IPS-20b (cell line): Measurements from ENCODE around the gene ALG12.

Experiments
- H3K27ac ChIP-seq: one replicate; pipeline ENCODE4 v1.5.1; 2013; ENCODE audit warnings: low read length
- H3K27me3 ChIP-seq: 2 replicates; pipeline ENCODE4 v1.6.1; 2013; ENCODE audit warnings: mild to moderate bottlenecking, low read length, inconsistent platforms; ENCODE audit not compliant: insufficient read depth
- H3K36me3 ChIP-seq: 2 replicates; pipeline ENCODE4 v1.6.1; 2013; ENCODE audit warnings: low read depth, mild to moderate bottlenecking, inconsistent platforms, low read length, moderate library complexity; ENCODE audit not compliant: insufficient read depth
- H3K4me1 ChIP-seq: 2 replicates; pipeline ENCODE4 v1.6.1; 2013; ENCODE audit warnings: mild to moderate bottlenecking, control low read depth, inconsistent platforms, low read length, moderate library complexity; ENCODE audit not compliant: insufficient read depth
- H3K4me3 ChIP-seq: 2 replicates; pipeline ENCODE4 v1.5.1; 2013; ENCODE audit warnings: mild to moderate bottlenecking, low read length, inconsistent platforms
- H3K9ac ChIP-seq: 2 replicates; pipeline ENCODE4 v1.6.1; 2013; ENCODE audit warnings: low read depth, mild to moderate bottlenecking, inconsistent platforms, low read length, moderate library complexity
- H3K9me3 ChIP-seq: 2 replicates; pipeline ENCODE4 v1.6.1; 2013; ENCODE audit warnings: mild to moderate bottlenecking, low read depth, low read length, inconsistent platforms; ENCODE audit not compliant: insufficient read depth

ALG12 gene

GRCh38 chr22:49872347-49872746 is 45.9 kb downstream of the ALG12 start:
- no peak overlapping the region for H3K27ac ChIP-seq
- H3K36me3 ChIP-seq, result peaks cover 4% of the 10 kb centered on the region; the same call in 1 of the 2 replicates
- no peak overlapping the region for H3K9ac ChIP-seq
- no peak overlapping the region for H3K4me3 ChIP-seq
- no peaks in the 10 kb centered on the region for H3K4me1 ChIP-seq
- no peaks in the 10 kb centered on the region for H3K27me3 ChIP-seq
- H3K9me3 ChIP-seq, result peaks cover 5% of the 10 kb centered on the region; the same call in 1 of the 2 replicates

GRCh38 chr22:49871482-49871881 is 46.8 kb downstream of the ALG12 start:
- H3K27me3 ChIP-seq, result no peaks in the 10 kb centered on the region

GRCh38 chr22:49869845-49870712 is 48.2 kb downstream of the ALG12 start:
- Histone ChIP-seq H3K9me3 (peaks cover 15% of the 10 kb centered on the region), H3K9ac (no peak overlapping the region), H3K27ac (no peak overlapping the region), H3K4me3 (no peak overlapping the region), H3K4me1 (peaks cover 6% of the 10 kb centered on the region; the same call in 1 of the 2 replicates), H3K27me3 (no peaks in the 10 kb centered on the region), H3K36me3 (no peaks in the 10 kb centered on the region)

More at GRCh38 chr22:49871482-49871881, 46.8 kb downstream of the ALG12 start:
- Histone ChIP-seq H3K27ac (no peak overlapping the region), H3K4me3 (no peak overlapping the region), H3K9me3 (peaks cover 5% of the 10 kb centered on the region; the same call in 1 of the 2 replicates), H3K4me1 (peaks cover 4% of the 10 kb centered on the region; the same call in 1 of the 2 replicates), H3K9ac (no peak overlapping the region), H3K36me3 (no peaks in the 10 kb centered on the region)

GRCh38 chr22:49869086-49869830 is 49.0 kb downstream of the ALG12 start:
- Histone ChIP-seq H3K36me3 (no peaks in the 10 kb centered on the region), H3K9ac (no peak overlapping the region)

GRCh38 chr22:49867303-49868265 is 50.7 kb downstream of the ALG12 start:
- H3K27me3 ChIP-seq, result no peaks in the 10 kb centered on the region
- no peak overlapping the region for H3K4me3 ChIP-seq
- no peak overlapping the region for H3K9ac ChIP-seq
- peaks cover 6% of the 10 kb centered on the region; the same call in 1 of the 2 replicates for H3K4me1 ChIP-seq
- H3K27ac ChIP-seq, result no peak overlapping the region
- no peaks in the 10 kb centered on the region for H3K36me3 ChIP-seq
- peaks cover 15% of the 10 kb centered on the region for H3K9me3 ChIP-seq

More at GRCh38 chr22:49869086-49869830, 49.0 kb downstream of the ALG12 start:
- no peaks in the 10 kb centered on the region for H3K27me3 ChIP-seq
- peaks cover 6% of the 10 kb centered on the region; the same call in 1 of the 2 replicates for H3K4me1 ChIP-seq
- no peak overlapping the region for H3K4me3 ChIP-seq
- H3K27ac ChIP-seq, result no peak overlapping the region
- H3K9me3 ChIP-seq, result peaks cover 15% of the 10 kb centered on the region

GRCh38 chr22:49866646-49867045 is 51.6 kb downstream of the ALG12 start:
- Histone ChIP-seq H3K9me3 (peaks cover 15% of the 10 kb centered on the region), H3K9ac (no peak overlapping the region), H3K27ac (no peak overlapping the region), H3K4me3 (no peak overlapping the region), H3K4me1 (peaks cover 6% of the 10 kb centered on the region; the same call in 1 of the 2 replicates), H3K36me3 (no peaks in the 10 kb centered on the region), H3K27me3 (no peaks in the 10 kb centered on the region)

- no peak overlapping the region for H3K27ac ChIP-seq
- H3K9me3 ChIP-seq, result peaks cover 15% of the 10 kb centered on the region
- H3K4me1 ChIP-seq, result peaks cover 6% of the 10 kb centered on the region; the same call in 1 of the 2 replicates
- H3K36me3 ChIP-seq, result no peaks in the 10 kb centered on the region
- H3K9ac ChIP-seq, result no peak overlapping the region
- H3K4me3 ChIP-seq, result no peak overlapping the region
- no peaks in the 10 kb centered on the region for H3K27me3 ChIP-seq
Observed at GRCh38 chr22:49866134-49866533, 52.1 kb downstream of the ALG12 start.

- Histone ChIP-seq H3K9me3 (peaks cover 15% of the 10 kb centered on the region), H3K4me1 (peaks cover 6% of the 10 kb centered on the region; the same call in 1 of the 2 replicates), H3K27ac (no peak overlapping the region), H3K4me3 (no peak overlapping the region), H3K36me3 (no peaks in the 10 kb centered on the region), H3K9ac (no peak overlapping the region), H3K27me3 (no peaks in the 10 kb centered on the region)
Observed at GRCh38 chr22:49865156-49865555, 53.1 kb downstream of the ALG12 start.

GRCh38 chr22:49863931-49864330 is 54.3 kb downstream of the ALG12 start:
- Histone ChIP-seq H3K36me3 (no peaks in the 10 kb centered on the region), H3K27ac (no peak overlapping the region), H3K27me3 (no peaks in the 10 kb centered on the region), H3K4me1 (peaks cover 6% of the 10 kb centered on the region; the same call in 1 of the 2 replicates), H3K9me3 (peaks cover 10% of the 10 kb centered on the region), H3K4me3 (no peak overlapping the region), H3K9ac (no peak overlapping the region)

- no peak overlapping the region for H3K9ac ChIP-seq
- peaks cover 6% of the 10 kb centered on the region; the same call in 1 of the 2 replicates for H3K4me1 ChIP-seq
- H3K27ac ChIP-seq, result no peak overlapping the region
Observed at GRCh38 chr22:49862496-49862776, 55.8 kb downstream of the ALG12 start.

More at GRCh38 chr22:49862496-49862776, 55.8 kb downstream of the ALG12 start:
- H3K27me3 ChIP-seq, result no peaks in the 10 kb centered on the region
- H3K36me3 ChIP-seq, result no peaks in the 10 kb centered on the region
- H3K9me3 ChIP-seq, result peaks cover 10% of the 10 kb centered on the region
- no peak overlapping the region for H3K4me3 ChIP-seq
